GM18498 (cell line): ENCODE results near the gene MAML3.

Source experiments
- ATAC-seq: cut with Tn5 transposase; IDR thresholded peaks from one replicate; pipeline ENCODE4 v1.9.1; 2021; ENCODE audit warnings: mild to moderate bottlenecking, moderate library complexity; ENCODE audit not compliant: unreplicated experiment

Gene MAML3

DNA sequence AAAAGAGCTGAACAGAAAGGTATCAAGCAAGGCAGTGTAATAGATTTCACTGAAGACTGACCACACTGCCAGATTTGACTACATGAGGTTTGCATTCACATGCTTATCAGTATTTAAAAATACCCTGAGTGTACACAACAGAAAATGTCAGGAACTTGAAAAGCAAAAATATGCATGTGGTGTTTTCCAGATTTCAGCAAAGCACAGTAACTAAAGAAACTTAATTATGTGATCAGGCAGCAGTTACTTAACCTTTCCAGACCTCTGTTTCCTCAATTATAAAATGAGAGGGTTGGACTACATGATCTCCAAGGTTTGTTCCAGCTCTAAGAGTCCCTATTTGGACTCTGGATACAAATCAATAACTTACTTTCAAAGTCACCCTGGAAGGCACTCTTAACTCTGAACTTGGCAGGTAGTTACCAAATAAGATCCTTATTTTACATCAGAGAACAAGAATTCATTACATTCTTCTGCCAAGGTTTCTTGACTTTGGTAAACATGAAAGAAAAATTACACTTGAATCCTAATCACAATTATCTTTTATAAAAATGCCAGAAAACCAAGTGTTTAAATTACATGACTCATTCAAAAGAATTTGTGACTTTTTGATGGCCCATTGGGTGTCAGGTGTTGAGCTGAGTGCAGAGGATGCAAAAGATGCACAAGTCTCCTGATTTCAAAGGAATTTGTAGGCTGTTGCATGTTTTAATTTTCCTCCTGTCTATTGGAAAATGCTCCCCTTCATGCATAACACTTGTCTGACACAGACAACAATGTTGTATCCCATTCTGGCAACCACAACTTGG lies 246.8 kb downstream of the MAML3 start:
- peak; percentile 57 for ATAC-seq

DNA sequence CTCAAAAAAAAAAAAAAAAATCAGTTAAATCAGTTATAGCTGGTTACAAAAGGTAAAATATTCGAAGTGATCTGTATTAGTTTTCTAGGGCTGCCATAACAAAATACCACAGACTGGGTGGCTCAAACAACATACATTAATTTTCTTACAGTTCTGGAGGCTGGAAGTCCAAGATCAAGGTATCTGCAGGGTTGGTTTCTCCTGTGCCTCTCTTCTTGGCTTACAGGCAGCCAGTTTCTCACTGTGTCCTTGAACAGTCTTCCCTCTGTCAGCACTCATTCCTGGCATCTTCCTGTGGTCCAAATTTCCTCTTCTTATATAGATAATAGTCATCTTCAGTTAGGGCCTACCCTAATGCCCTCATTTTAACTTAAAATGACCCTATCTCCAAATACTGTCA lies 248.5 kb downstream of the MAML3 start:
- no peak for ATAC-seq

DNA sequence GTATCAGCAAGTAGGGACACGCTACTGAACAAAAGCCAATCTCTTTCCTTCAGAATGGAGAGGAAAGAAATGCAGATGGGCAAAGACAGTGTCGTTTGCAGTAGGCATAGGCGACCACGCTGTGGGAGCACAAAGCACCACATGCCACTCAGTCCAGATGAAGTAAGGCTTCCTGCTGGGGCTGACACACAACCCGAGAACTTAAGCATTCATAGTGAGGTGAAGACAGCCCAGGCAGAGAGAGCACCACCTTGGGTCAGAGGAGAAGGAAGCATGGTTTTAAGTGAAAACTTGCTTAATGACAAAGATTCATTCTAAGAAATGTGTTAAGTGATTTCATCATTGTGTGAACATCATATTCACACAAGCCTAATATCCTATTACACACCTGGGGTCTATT lies 249.6 kb downstream of the MAML3 start:
- no peak for ATAC-seq

DNA sequence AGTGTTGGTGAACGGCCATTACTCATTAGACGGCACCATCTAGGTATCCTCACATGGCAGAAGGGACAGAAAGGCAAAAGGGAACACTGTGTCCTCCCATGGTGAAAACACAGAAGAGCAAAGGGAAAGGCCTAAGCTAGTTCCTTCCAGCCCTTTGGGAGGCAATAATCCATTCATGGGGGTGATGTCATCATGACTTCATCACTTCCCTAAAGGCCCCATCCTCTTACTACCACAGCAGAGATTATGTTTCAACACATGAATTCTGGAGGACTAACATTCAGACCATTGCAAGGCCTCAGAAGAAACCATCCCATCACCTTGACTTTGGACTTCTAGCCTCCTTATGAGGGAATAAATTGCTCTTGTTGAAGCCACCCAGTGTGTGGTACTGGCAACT lies 250.1 kb downstream of the MAML3 start:
- ATAC-seq, result no peak

DNA sequence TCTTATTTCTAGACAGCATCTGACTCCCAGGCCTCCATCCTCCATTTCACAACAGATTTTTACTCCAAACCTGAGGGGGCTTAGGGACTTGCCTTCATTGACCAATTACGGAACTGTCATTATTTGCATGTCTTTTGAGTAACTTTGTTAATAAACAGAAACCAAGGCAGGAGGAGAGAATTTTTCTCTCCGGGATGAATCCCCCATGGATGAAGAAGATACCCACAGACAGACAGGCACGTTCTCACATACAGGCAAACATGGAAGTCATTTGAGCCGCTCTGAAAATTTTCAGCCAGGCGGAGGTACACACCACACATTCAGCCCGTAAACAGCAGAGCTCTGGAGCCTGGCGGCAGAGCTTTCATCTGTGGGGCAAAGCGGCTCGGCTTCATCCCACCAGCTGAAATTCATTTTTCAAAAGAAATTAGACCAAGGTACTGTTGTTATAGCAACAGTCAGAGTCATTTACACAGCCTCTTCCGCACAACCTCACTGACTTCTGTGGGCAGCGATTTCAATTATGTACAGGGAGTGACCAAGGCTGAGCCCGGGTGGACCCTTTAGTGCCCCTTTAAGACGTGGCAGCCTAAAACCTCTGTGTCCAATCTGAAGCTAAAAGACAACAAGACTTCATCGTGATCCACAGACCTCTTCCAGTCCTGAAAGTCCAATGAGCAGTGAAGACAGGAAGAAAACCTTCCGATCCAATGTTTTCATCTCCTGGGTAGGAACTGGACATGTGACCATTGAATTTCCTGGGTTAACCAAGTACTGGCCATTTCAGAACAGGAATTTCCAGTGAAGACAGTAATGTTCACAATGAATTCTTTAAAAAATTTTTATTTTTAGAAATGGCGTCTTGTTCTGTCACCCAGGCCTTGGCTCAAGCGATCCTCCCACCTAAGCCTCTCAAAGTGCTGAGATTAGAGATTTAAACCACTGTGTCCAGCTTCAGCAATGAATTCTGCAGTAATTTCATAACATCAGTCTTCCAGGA lies 251.4 kb downstream of the MAML3 start:
- ATAC-seq, result no peak

DNA sequence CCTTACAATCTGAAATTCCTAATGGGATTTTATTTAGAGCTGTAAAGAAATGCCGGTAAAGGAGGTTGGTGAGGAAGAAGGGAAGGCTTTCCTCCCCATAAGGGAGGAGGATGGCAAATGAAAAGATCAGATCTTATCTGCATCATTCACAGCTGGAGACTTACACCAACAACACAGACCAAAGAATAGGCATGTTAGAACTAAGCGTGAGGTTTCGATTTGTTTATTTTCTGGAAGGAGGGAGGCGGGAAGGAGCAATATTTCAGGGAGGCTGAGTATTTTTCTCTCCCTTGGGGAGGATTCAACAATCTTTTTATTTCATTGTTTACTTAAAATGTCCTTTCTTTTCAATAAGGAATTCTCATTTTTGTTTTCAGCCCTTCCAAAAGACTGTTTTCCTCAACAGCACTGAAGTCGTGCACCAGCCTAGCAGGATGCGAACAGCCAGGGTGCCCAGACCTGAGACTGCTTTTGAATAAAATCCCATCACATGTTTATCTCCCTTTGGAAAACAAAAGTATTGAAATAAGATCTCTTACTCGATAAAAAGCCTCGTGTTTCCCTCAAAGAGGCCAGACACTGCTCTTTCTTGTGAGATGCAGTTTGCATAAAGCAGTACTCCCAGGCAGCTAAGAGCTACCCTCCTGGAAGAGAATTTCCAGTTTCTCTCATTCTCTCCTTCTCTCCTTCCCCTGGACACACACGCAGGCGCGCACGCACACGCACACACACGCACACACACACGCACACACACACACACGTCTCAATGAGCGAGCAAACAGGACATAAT lies 252.3 kb downstream of the MAML3 start:
- no peak for ATAC-seq

DNA sequence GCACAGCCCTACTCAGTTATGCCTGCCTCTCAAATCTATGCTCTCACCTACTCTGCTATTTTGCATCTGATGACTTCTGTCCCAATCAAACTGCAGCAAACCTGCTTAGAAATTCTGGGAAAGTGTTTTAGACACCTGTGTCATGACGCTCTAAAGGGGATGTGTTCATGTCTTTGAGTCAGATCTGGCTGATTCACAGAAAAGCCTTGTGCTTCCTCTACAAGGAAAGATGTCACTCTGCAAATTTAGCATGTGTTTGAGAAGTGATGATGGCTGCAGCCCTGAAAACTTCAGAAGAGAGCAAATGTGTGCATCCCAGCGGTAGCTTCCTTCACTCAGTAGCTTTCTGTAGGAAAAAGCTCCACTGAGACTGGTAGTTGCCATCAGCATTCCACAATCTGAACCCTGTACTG lies 253.0 kb downstream of the MAML3 start:
- ATAC-seq, result no peak

DNA sequence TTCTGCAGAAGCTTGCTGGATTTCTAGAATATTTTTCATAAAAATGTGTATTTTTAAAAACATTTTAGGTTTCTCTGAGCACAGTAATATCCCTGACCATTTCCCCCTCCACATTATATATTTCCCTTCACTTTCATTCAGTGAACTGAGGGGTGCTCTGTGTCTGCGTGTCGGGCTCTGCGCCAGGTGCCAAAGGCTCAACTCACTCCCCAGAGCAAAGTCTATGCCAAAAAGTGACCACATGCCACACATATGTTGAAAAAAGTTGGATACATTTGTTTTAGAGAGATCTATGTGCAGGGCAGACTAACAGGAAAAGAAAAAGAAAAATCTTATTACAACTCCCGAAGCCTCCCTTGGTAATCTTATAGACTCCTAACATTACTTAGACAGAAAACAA lies 254.6 kb downstream of the MAML3 start:
- no peak for ATAC-seq

DNA sequence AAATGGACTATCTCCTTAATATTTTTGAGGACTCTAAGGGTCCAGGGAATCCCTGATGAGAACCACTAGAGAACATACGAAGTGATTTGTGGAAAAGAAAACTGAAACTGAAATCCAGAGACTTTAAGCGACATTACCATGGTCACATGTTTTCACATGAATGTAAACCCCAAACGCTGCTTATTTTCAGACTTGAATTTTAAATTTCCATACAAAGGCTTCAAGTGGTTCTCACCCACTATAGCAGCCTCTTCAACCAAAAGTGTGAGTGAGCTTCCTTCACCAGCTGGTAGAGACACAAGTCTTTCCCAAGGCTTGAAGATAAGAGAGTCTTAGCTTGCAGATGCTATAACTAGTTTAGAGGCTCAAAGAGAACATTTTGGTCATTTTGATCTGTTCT lies 255.7 kb downstream of the MAML3 start:
- peak; percentile 68 for ATAC-seq

DNA sequence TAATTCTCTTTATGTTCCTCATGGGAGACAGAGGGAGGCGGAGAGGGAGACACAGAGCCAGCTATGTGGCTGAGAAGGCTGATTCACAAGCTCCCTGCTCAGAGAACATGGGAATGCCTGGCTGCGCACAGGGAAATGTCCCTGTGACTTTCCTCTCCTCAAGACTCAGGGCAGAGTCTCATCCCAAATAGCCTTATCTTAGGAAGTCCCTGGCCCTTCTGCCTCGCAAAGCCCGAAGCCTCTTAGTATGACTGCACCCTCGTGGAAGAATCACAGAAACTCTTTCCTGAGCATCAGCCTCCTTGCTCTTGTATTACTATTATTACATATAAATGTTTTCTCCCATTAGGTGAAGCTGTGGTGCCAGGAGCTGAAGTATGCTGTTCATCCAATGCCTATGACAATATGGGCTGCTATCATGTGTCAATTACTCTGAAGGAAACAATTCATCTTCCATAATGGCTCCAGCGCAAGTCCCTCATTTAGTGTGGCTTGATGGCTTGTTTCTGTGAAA lies 257.8 kb downstream of the MAML3 start:
- no peak for ATAC-seq

DNA sequence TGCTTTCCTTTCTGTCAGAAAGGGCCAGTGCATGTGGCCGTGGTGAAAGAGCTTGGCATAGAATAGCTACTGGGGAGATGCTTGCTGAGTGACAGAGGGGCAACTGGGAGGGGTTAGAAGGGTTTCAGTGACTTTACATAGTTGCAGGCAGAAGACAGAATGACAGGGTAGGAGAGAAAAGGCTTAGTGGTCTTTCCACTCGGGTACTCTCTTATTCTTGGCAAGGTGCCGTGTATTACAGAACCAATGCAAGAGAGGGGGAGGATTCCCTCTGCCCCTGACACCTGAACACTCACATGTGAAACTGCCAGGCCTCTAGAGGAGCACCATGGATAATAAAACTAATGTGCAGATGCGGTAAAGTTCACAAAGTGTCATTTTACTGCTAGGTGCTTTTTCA lies 260.2 kb downstream of the MAML3 start:
- no peak for ATAC-seq

DNA sequence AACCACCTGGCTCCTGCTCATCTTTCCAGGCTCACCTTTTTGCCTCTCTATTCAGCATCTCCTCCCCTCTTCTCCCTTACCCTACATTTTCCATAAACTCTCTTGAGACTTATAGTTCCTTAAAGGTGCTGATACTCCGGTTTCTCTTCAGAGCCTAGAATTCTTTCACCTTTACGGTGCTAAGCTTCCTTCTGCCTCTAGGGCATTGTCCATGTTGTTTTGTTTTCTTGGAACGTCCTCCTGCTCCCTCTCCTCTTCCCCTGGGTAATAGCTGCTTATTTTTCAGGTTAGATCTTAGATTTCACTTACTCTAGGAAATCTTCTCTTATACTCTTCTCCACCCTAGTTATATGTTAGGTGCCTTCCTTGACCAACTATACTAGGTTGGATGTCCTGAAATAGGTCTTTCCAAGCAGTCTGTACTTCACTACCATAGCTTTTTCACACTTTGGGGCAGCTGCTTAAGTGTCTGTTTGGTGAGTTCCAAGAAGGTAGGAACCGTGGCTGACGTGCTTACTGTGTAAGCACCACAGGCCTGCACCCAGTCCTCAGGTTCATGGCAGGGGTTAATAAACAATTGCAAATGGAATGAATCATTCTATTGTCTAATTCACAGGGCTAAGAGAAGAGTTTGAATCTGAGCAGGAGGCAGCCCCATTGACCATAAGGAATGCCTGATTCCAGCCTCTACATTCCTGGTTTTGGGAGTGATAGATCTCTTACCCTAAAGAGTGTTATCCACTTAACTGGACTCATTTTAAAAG lies 260.8 kb downstream of the MAML3 start:
- ATAC-seq, result no peak

DNA sequence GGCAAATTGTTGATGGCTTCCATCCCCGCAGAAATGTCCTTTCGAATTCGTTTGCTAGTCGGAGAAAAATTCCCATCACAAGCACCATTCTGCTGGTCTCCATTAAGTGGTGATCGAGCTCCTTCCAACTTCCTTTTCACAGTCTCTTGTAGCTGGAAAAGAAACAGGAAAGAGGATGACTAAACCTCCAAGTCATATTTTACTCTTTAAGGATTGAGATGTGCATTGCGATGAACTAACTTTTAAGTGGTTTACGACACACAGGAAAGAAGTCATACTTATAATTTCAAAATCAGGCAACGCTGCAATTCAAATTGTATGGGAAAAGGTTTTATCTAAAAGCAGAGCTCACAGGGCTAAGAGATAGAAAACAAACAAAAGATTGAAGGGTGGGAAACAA lies 263.2 kb downstream of the MAML3 start:
- ATAC-seq, result no peak

DNA sequence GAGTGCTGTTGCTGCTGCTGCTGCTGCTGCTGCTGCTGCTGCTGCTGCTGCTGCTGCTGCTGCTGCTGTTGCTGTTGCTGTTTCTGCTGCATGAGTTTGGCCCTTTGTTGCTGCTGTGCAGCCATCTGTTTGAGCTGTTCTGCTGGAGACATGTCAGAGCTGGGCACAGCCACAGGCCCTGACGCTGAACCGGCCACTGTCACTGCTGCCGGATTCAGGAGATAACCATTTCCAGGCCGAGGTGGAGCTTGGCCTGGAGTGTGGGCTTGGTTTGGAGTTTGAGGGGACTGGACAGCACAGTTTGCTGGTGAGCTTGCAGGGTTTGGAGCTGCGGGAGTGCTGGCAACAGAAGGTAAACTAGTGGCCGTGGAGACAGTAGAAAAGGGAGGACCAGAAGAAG lies 264.1 kb downstream of the MAML3 start:
- ATAC-seq, result no peak

DNA sequence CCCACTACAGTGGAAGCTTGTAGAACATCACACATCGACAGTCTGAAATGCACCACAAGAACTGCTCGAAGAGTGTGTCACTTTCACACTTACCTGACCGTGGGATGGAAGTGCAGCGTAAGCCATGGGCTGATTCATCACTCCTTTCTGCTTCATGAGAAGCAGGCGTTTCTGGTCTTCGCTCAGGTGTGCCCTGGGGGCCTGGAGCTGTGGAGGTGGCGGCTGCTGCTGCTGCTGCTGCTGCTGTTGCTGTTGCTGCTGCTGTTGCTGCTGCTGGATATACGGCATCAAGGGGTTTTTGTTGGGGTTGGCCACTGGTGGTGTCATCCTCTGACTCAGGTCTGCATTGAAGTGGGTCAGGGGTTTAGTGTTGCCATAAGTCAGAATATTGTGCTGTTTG lies 264.7 kb downstream of the MAML3 start:
- ATAC-seq, result no peak

DNA sequence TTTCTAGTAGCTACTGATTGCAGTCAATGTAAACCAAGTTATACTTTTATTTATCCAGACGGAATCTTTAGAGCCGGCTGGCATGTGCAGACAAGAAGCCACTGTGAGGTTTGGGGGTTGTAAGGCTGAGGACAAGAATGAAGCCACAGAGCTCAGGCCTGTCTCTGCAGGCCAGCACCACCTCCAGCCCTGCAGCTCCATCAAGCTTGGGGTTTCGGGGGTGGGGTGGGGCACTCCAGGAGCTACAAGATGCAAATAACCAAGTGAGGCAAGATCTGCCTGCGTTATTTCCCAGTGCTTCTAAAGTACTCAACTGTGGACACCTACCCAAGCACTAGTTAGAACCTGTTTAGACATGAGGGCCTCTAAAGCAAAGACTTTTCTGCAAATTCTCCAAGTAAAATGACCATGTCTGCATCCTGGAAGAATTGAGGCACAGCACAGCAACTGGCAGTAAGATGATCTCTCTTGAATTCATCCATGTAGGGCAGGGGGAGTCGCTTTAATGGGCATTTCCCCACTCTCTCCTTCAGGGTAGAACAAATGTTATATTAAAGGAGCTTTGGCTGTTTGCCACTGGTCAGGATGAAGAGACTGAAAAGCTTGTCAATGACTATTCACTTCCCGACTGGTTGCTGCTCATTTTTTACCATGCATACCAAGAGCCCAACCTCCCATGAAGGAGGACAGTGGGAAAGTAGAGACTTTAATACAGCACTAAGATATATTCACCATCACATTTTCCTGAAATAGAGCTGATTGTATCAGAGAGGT lies 265.8 kb downstream of the MAML3 start:
- peak; percentile 91 for ATAC-seq

DNA sequence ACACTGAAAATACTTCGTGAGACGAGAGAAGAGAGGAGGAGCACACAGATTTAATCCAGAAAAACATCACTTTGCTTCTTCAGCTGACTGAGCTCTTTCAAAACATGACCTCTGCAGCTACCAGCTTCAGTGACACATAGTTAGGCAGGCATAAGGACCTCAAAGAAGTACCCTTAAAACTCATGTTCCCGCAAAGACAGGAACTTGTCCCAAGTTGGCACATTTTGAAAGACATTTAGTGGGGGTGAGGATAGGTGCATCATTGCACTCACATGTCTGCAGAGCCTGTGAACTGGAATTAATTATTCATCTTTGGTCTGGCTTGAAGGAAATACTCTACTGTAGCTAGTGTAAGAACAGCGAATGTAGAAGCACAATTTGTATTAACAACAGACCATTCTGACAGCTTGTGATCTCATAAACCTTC lies 266.6 kb downstream of the MAML3 start:
- peak; percentile 9 for ATAC-seq

DNA sequence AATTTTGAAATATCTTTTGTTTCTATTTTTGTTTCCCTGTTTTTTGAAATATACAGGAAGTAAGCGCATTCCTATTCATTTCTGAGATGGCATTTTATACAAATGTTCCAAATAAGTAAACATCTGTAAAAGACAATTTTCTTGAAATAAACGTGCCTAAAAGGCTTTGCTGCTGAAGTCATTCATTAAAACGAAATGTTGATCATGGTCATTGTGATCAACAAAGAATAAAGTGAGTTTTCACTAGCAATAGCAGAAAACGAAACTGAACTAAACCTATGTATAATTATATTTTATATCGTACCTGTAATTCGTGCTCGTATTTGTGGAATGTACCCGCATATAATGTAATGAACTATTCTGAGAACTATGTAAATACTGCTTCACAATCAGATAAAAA lies 267.2 kb downstream of the MAML3 start:
- no peak for ATAC-seq

DNA sequence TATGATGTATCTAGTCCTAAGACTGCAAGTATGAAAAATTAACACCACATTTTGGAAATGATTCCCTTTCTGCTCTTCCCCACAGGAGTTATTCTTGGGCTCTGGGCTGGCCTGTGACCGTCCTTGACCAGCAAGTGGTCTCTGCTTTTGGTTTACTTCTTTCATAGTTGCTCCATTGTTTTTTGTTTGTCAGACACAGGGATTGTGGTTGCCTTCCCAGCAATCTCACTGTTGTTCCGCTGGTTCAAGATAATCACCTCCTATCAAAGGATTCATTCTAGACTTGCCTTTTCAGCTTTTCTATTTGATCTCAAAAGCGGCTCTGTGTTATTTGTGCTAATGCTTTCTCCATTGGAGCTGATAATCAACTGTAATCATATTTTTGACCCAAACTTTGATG lies 269.5 kb downstream of the MAML3 start:
- no peak for ATAC-seq
